GM12878 (cell line): ENCODE measurements around the gene DGKB. TPM values are rescaled to one million over a fixed set of nuclear protein-coding genes. Genes with fewer than 3 reads are reported as not detected.

Source experiments
- ATAC-seq: fragments of 200-7000 bp; cut with Tn5 transposase; 3 replicates; pipeline ENCODE4 v1.9.1; 2020; ENCODE audit warnings: mild to moderate bottlenecking, moderate library complexity
- BruUV-seq: library from RNA; stranded (reverse); fragments of 400-500 nt; replicated peaks from 2 replicates; lab custom pipeline; 2021; lab: Mats Ljungman, UMichigan
- CTCF ChIA-PET: fragments of 300-600 bp; sonication (Branson Sonifier 250); formaldehyde crosslinking; extraction: SDS; loops from one replicate; lab custom pipeline; 2021; ENCODE audit warnings: inconsistent platforms; lab: Yijun Ruan, JAX
- POLR2A ChIA-PET: fragments of 350-600 bp; formaldehyde crosslinking; extraction: SDS; loops from one replicate; lab custom pipeline; 2021; ENCODE audit warnings: inconsistent platforms; lab: Charles Lee
- RAD21 ChIA-PET: fragments of 300-600 bp; sonication (Branson Sonifier 250); formaldehyde crosslinking; loops from one replicate; lab custom pipeline; 2023; ENCODE audit warnings: antibody characterized with exemption; ENCODE audit not compliant: unreplicated experiment; lab: Charles Lee
- SMC1A ChIA-PET: fragments of 300-600 bp; sonication (Branson Sonifier 250); formaldehyde crosslinking; loops from one replicate; lab custom pipeline; 2023; ENCODE audit not compliant: unreplicated experiment, uncharacterized antibody; lab: Charles Lee
- DNase-seq: peaks from one replicate; pipeline ENCODE4 v3.0.0-alpha.2; 2011; ENCODE audit warnings: low read depth, low spot score
- FAIRE-seq: peaks from 3 replicates; lab custom pipeline; 2011; peaks lifted over from hg19 to GRCh38; lab: Jason Lieb, UNC
- H2AFZ ChIP-seq: 2 replicates; pipeline ENCODE4 v1.6.0; 2011; ENCODE audit warnings: low read depth, low read length, control low read depth; ENCODE audit not compliant: control insufficient read depth
- H3K27ac ChIP-seq: 2 replicates; pipeline ENCODE4 v1.5.1; 2011; ENCODE audit warnings: control low read depth; ENCODE audit not compliant: control insufficient read depth, insufficient read depth
- H3K27me3 ChIP-seq, 2 experiments: replicated peaks in 1 of 2; 2 replicates each; pipeline versions ENCODE4 v1.6.0 to v1.6.1; 2011; ENCODE audit warnings: low read length in 1 of 2; ENCODE audit not compliant: control insufficient read depth in 2 of 2, insufficient read depth in 2 of 2
- H3K36me3 ChIP-seq, 2 experiments: 2 replicates each; pipeline ENCODE4 v1.5.1; 2011; ENCODE audit warnings: low read length in 1 of 2; ENCODE audit not compliant: control insufficient read depth in 2 of 2, insufficient read depth in 2 of 2
- H3K4me1 ChIP-seq: 2 replicates; pipeline ENCODE4 v1.6.1; 2011; ENCODE audit warnings: mild to moderate bottlenecking, low read length, moderate library complexity, mixed read lengths; ENCODE audit not compliant: control insufficient read depth, insufficient read depth
- H3K4me2 ChIP-seq: 2 replicates; pipeline ENCODE4 v1.6.0; 2011; ENCODE audit warnings: control low read depth; ENCODE audit not compliant: control insufficient read depth, insufficient read depth
- H3K4me3 ChIP-seq: fragments of 200-600 bp; sonication (generic); 2 replicates; pipeline ENCODE4 v1.5.1; 2016
- H3K79me2 ChIP-seq: 2 replicates; pipeline ENCODE4 v1.6.0; 2011; ENCODE audit warnings: low read length; ENCODE audit not compliant: control insufficient read depth, insufficient read depth
- H3K9ac ChIP-seq: 2 replicates; pipeline ENCODE4 v1.8.0; 2011; ENCODE audit warnings: low read length, control low read depth, mixed read lengths; ENCODE audit not compliant: control insufficient read depth, insufficient read depth
- H3K9me3 ChIP-seq: replicated peaks from 3 replicates; pipeline ENCODE4 v1.5.1; 2011; ENCODE audit warnings: mild to moderate bottlenecking, low read length; ENCODE audit not compliant: control insufficient read depth, insufficient read depth
- H4K20me1 ChIP-seq: 2 replicates; pipeline ENCODE4 v1.6.0; 2011; ENCODE audit not compliant: control insufficient read depth, insufficient read depth
- CEBPB ChIP-seq, 2 experiments: fragments of 150-350 bp in 1 of 2; IDR thresholded peaks; 2 replicates each; pipeline ENCODE4 v1.6.1; 2012 to 2014; ENCODE audit warnings: low read depth in 2 of 2, low read length in 2 of 2, borderline replicate concordance in 1 of 2, inconsistent platforms in 1 of 2
- CHD1 ChIP-seq: IDR thresholded peaks from 2 replicates; pipeline ENCODE4 v1.6.1; 2012; ENCODE audit warnings: low read depth, low read length, improper control_type of control experiment
- CHD2 ChIP-seq: IDR thresholded peaks from 2 replicates; pipeline ENCODE4 v1.6.1; 2011; ENCODE audit warnings: low read depth, low read length, improper control_type of control experiment, borderline replicate concordance
- EP300 ChIP-seq, 2 experiments: fragments of 150-350 bp in 1 of 2; IDR thresholded peaks; 2 replicates each; pipeline ENCODE4 v1.6.1; 2011 to 2012; ENCODE audit warnings: low read depth in 2 of 2, low read length in 2 of 2, borderline replicate concordance in 1 of 2, improper control_type of control experiment in 1 of 2, inconsistent platforms in 1 of 2; ENCODE audit not compliant: control insufficient read depth in 1 of 2
- MEF2A ChIP-seq: IDR thresholded peaks from 2 replicates; pipeline ENCODE4 v1.6.1; 2011; ENCODE audit warnings: low read depth, mild to moderate bottlenecking, low read length, moderate library complexity; ENCODE audit not compliant: insufficient read depth
- NFYB ChIP-seq: IDR thresholded peaks from 2 replicates; pipeline ENCODE4 v1.6.1; 2011; ENCODE audit warnings: low read depth, mild to moderate bottlenecking, low read length, improper control_type of control experiment, moderate library complexity; ENCODE audit not compliant: insufficient read depth
- NR2F1 ChIP-seq: fragments of 450-650 bp; conservative IDR thresholded peaks from 2 replicates; pipeline ENCODE4 v1.6.1; 2017; ENCODE audit warnings: mild to moderate bottlenecking
- POU2F2 ChIP-seq: IDR thresholded peaks from 3 replicates; pipeline ENCODE4 v1.6.1; 2011; ENCODE audit warnings: low read depth, mild to moderate bottlenecking, low read length, borderline replicate concordance
- RCOR1 ChIP-seq: conservative IDR thresholded peaks from 2 replicates; pipeline ENCODE4 v1.6.1; 2012; ENCODE audit warnings: low read depth, low read length, improper control_type of control experiment
- SREBF1 ChIP-seq: IDR thresholded peaks from 2 replicates; pipeline ENCODE4 v1.6.1; 2012; ENCODE audit warnings: mild to moderate bottlenecking, low read length
- ZBED1 ChIP-seq: IDR thresholded peaks from 2 replicates; pipeline ENCODE4 v1.6.1; 2016; ENCODE audit warnings: borderline replicate concordance
- ZNF24 ChIP-seq: fragments of 450-650 bp; IDR thresholded peaks from 2 replicates; pipeline ENCODE4 v1.6.1; 2017; ENCODE audit warnings: antibody characterized with exemption, mild to moderate bottlenecking
- WGBS: methylation state at CpG from one replicate; pipeline ENCODE4 v1.1.6; 2016; ENCODE audit warnings: low lambda C conversion rate; ENCODE audit not compliant: insufficient replicate concordance, insufficient coverage; ENCODE audit errors: missing lambda C conversion rate; 5-methylcytosine and 5-hydroxymethylcytosine counted together
- in situ Hi-C: fragments of 300-500 bp; cut with MboI; formaldehyde crosslinking; loops from 9 replicates; pipeline ENCODE4 v1.14.3; 2018; ENCODE audit warnings: mixed read lengths
- intact Hi-C: fragments of 100-400 bp; cut with micrococcal nuclease; formaldehyde crosslinking; loops from one replicate; pipeline ENCODE4 v1.14.2; 2022; ENCODE audit not compliant: unreplicated experiment
- polyA plus RNA-seq, 11 experiments: library from polyadenylated mRNA; depleted of rRNA in 4 of 11; unstranded in 6 of 11; stranded (reverse) in 5 of 11; fragments of >200 nt; fragmentation: Nextera tagmentation in 4 of 11; fragmentation: Illumina TruSeq in 1 of 11; extraction: Ambion mirVana in 4 of 11; extraction: Trizol in 1 of 11; gene quantifications; 1 replicate in 1 of 11; 2 replicates in 10 of 11; pipeline versions ENCODE4 v1.2.1 to v1.2.3, GENCODE V29; 2011 to 2016; ENCODE audit warnings: inconsistent platforms in 2 of 11, missing spikeins in 2 of 11, low read depth in 1 of 11
- total RNA-seq, 4 experiments: library from RNA; depleted of rRNA in 3 of 4; stranded (reverse); fragments of >200 nt in 3 of 4; fragmentation: Illumina TruSeq in 1 of 4; extraction: Trizol in 1 of 4; gene quantifications; 2 replicates each; pipeline versions ENCODE4 v1.2.1 to v1.2.3, GENCODE V29; 2013 to 2021
- TF ChIP-seq, protein P1 (sequence below): fragments of 450-650 bp; conservative IDR thresholded peaks from 2 replicates; pipeline ENCODE4 v1.6.1; 2017; ENCODE audit warnings: mild to moderate bottlenecking, moderate library complexity
- TF ChIP-seq, protein P2 (sequence below): fragments of 450-650 bp; IDR thresholded peaks from 2 replicates; pipeline ENCODE4 v1.6.1; 2018; ENCODE audit warnings: mild to moderate bottlenecking, low read depth, moderate library complexity; ENCODE audit not compliant: partially characterized antibody
- TF ChIP-seq, protein P3 (sequence below): IDR thresholded peaks from 2 replicates; pipeline ENCODE4 v1.6.1; 2011; ENCODE audit warnings: low read depth, low read length, improper control_type of control experiment, borderline replicate concordance

The DGKB gene
- total and polyA plus RNA-seq, 10 of the 15 experiments (the other 5 are each of a cell fraction or from before 2014, with no cell fraction given) = 0.02 to 0.10 (median 0.04) TPM; not detected in 6

DNA sequence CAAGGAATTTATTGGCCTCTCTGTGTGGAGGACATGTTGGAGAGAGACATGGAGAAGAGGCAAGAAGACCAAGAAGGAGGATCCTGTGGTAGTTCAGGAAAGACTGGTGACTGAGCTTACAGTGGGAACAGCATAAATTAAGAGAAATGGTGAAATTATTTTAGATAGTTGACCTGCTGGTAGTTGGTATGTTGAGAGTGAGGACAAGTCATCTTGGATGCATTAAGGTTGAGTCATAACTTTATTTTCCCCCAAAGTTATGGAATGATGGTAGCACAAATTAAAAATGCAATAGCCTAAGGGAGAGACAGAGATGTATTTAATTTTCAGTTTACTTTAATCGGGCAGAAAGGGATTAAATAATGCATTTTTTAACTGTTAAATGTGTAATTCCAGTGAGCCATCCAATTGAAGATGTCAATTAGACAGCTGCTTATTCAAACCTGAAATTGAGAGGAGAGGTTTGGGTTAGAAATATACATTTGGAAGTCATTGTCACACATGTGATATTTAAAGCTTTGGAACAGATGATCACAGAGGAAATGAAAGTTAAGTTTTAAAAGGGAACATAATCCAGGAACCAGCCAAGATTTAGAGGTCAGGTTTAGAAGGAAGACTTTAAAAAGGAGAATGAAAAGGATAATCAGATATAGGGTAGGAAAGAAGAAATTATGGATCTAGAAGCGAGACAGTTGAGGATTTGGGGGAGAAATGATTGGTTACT lies 80.6 kb downstream of the DGKB start:
- DNase-seq (no peak), FAIRE-seq (no peak), ATAC-seq (no peak)
- no peaks in the 10 kb centered on the region for H3K27me3 ChIP-seq
- H3K9ac ChIP-seq = no peak overlapping the region
- POLR2A ChIA-PET = no interaction called here
- H3K4me2 ChIP-seq = no peak overlapping the region
- no peaks in the 10 kb centered on the region for H3K36me3 ChIP-seq
- H2AFZ ChIP-seq = no peak overlapping the region
- H3K4me3 ChIP-seq = no peak overlapping the region
- in situ Hi-C loops = no loop called here
- no peaks in the 10 kb centered on the region for H3K9me3 ChIP-seq
- no peaks in the 10 kb centered on the region for H4K20me1 ChIP-seq
- 0% methylated on average over 2 of the region's 2 CpGs for WGBS
- no peaks in the 10 kb centered on the region for H3K79me2 ChIP-seq
- H3K27ac ChIP-seq = no peak overlapping the region
- intact Hi-C loops = no loop called here
- CTCF ChIA-PET = no interaction called here
- SMC1A ChIA-PET = interaction anchor here (1.3 kb wide), 1 partner anchor 10 kb away, joined by 3 read pairs; no protein-coding TSS in a partner anchor
- no TSS peak for BruUV-seq
- no peaks in the 10 kb centered on the region for H3K4me1 ChIP-seq
- RAD21 ChIA-PET = no interaction called here
- no peak for TF ChIP-seq CHD2
- no peak for TF ChIP-seq CHD1
- TF ChIP-seq EP300 (IDR thresholded peaks at IDR 0.05; ENCODE audit: borderline replicate concordance in 1 of 2, control insufficient read depth in 1 of 2, low read depth in 2 of 2, low read length in 2 of 2) = no peak
- TF ChIP-seq NR2F1 = no peak
- no peak for TF ChIP-seq NFYB
- TF ChIP-seq ZBED1 = no peak
- TF ChIP-seq SREBF1 = no peak
- no peak for TF ChIP-seq ZNF24
- TF ChIP-seq, protein P1, sequence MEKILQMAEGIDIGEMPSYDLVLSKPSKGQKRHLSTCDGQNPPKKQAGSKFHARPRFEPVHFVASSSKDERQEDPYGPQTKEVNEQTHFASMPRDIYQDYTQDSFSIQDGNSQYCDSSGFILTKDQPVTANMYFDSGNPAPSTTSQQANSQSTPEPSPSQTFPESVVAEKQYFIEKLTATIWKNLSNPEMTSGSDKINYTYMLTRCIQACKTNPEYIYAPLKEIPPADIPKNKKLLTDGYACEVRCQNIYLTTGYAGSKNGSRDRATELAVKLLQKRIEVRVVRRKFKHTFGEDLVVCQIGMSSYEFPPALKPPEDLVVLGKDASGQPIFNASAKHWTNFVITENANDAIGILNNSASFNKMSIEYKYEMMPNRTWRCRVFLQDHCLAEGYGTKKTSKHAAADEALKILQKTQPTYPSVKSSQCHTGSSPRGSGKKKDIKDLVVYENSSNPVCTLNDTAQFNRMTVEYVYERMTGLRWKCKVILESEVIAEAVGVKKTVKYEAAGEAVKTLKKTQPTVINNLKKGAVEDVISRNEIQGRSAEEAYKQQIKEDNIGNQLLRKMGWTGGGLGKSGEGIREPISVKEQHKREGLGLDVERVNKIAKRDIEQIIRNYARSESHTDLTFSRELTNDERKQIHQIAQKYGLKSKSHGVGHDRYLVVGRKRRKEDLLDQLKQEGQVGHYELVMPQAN = no peak
- TF ChIP-seq, protein P2, sequence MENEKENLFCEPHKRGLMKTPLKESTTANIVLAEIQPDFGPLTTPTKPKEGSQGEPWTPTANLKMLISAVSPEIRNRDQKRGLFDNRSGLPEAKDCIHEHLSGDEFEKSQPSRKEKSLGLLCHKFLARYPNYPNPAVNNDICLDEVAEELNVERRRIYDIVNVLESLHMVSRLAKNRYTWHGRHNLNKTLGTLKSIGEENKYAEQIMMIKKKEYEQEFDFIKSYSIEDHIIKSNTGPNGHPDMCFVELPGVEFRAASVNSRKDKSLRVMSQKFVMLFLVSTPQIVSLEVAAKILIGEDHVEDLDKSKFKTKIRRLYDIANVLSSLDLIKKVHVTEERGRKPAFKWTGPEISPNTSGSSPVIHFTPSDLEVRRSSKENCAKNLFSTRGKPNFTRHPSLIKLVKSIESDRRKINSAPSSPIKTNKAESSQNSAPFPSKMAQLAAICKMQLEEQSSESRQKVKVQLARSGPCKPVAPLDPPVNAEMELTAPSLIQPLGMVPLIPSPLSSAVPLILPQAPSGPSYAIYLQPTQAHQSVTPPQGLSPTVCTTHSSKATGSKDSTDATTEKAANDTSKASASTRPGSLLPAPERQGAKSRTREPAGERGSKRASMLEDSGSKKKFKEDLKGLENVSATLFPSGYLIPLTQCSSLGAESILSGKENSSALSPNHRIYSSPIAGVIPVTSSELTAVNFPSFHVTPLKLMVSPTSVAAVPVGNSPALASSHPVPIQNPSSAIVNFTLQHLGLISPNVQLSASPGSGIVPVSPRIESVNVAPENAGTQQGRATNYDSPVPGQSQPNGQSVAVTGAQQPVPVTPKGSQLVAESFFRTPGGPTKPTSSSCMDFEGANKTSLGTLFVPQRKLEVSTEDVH = no peak
- no peak for TF ChIP-seq MEF2A
- TF ChIP-seq RCOR1 = no peak
- TF ChIP-seq, protein P3, sequence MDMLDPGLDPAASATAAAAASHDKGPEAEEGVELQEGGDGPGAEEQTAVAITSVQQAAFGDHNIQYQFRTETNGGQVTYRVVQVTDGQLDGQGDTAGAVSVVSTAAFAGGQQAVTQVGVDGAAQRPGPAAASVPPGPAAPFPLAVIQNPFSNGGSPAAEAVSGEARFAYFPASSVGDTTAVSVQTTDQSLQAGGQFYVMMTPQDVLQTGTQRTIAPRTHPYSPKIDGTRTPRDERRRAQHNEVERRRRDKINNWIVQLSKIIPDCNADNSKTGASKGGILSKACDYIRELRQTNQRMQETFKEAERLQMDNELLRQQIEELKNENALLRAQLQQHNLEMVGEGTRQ = no peak
- TF ChIP-seq POU2F2 = no peak
- TF ChIP-seq CEBPB (IDR thresholded peaks at IDR 0.05; ENCODE audit: borderline replicate concordance in 1 of 2, low read depth in 2 of 2, low read length in 2 of 2) = no peak
